GM21737 (cell line): ENCODE results near the gene WLS.

Source experiments
- ATAC-seq: cut with Tn5 transposase; IDR thresholded peaks from one replicate; pipeline ENCODE4 v1.9.1; 2021; ENCODE audit warnings: mild to moderate bottlenecking, moderate library complexity; ENCODE audit not compliant: unreplicated experiment

WLS gene

GRCh38 chr1:68141071-68142021 lies 91.0 kb downstream of the WLS start:
- ATAC-seq, result no peak

- no peak for ATAC-seq
Observed at GRCh38 chr1:68140536-68140935, 91.8 kb downstream of the WLS start.

- ATAC-seq, result no peak
Observed at GRCh38 chr1:68136187-68136586, 96.1 kb downstream of the WLS start.

- ATAC-seq, result no peak
Observed at GRCh38 chr1:68132426-68133130, 99.7 kb downstream of the WLS start.

- ATAC-seq, result no peak
Observed at GRCh38 chr1:68131261-68131660, 101.1 kb downstream of the WLS start.

- ATAC-seq, result no peak
Observed at GRCh38 chr1:68129536-68130250, 102.6 kb downstream of the WLS start.

GRCh38 chr1:68128820-68129219 lies 103.5 kb downstream of the WLS start:
- no peak for ATAC-seq

- ATAC-seq, result no peak
Observed at GRCh38 chr1:68128157-68128556, 104.2 kb downstream of the WLS start.

- no peak for ATAC-seq
Observed at GRCh38 chr1:68121536-68121935, 110.8 kb downstream of the WLS start.

GRCh38 chr1:68120136-68120791 lies 112.1 kb downstream of the WLS start:
- ATAC-seq, result peak; percentile 70

- ATAC-seq, result no peak
Observed at GRCh38 chr1:68119445-68119844, 112.9 kb downstream of the WLS start.

- no peak for ATAC-seq
Observed at GRCh38 chr1:68117416-68117815, 114.9 kb downstream of the WLS start.

GRCh38 chr1:68116643-68117235 lies 115.6 kb downstream of the WLS start:
- ATAC-seq, result no peak

- no peak for ATAC-seq
Observed at GRCh38 chr1:68115308-68115707, 117.0 kb downstream of the WLS start.

GRCh38 chr1:68113966-68114365 lies 118.4 kb downstream of the WLS start:
- no peak for ATAC-seq

GRCh38 chr1:68112835-68113243 lies 119.5 kb downstream of the WLS start:
- ATAC-seq, result no peak

- no peak for ATAC-seq
Observed at GRCh38 chr1:68111519-68112436, 120.5 kb downstream of the WLS start.

GRCh38 chr1:68107771-68108170 lies 124.6 kb downstream of the WLS start:
- ATAC-seq, result no peak

GRCh38 chr1:68103884-68104554 lies 128.3 kb downstream of the WLS start:
- ATAC-seq, result no peak
